ENCODE data around the gene CIRBP. TPM values are rescaled to one million over a fixed set of nuclear protein-coding genes. Genes with fewer than 3 reads are reported as not detected.

CIRBP gene
- total and polyA plus RNA-seq, 2 donors (not counting 1 experiment from before 2014, with no cell fraction given) = 643 to 1,164 TPM

GRCh38 chr19:1309977-1310852 lies 41.1 kb downstream of the CIRBP start:
- Mint-ChIP-seq H3K4me3 (no peak overlapping the region), H3K27ac (no peak overlapping the region), H3K4me1 (no peaks in the 10 kb centered on the region), H3K27me3 (no peaks in the 10 kb centered on the region), H3K9me3 (ENCODE audit: insufficient read depth) (no peaks in the 10 kb centered on the region)
- intact Hi-C loops (cut with micrococcal nuclease) = no loop called here
- Histone ChIP-seq H4K20me1 (ENCODE audit: control insufficient read depth, insufficient read depth, low read length, poor library complexity, severe bottlenecking) (no peaks in the 10 kb centered on the region), H2AFZ (ENCODE audit: insufficient read depth, low read depth, low read length, poor library complexity, severe bottlenecking) (no peak overlapping the region), H3K4me2 (replicated peaks; ENCODE audit: low read depth, low read length, poor library complexity, severe bottlenecking) (no peak overlapping the region), H3K9me3 (ENCODE audit: control extremely low read depth in 1 of 3, control insufficient read depth in 2 of 3, insufficient read depth in 1 of 3, low read length in 2 of 3) (peaks cover 0 to 3% (median 0%) of the 10 kb centered on the region in 3 donors), H3K79me2 (ENCODE audit: control insufficient read depth, insufficient read depth, low read length) (no peaks in the 10 kb centered on the region), H3K4me3 (ENCODE audit: control extremely low read depth in 1 of 5, extremely low read depth in 1 of 5, insufficient read depth in 1 of 5, low read depth in 2 of 5, low read length in 4 of 5) (no peak overlapping the region), H3K27ac (ENCODE audit: low read length in 2 of 2) (no peak overlapping the region), H3K27me3 (replicated peaks in 1 of 4; ENCODE audit: control extremely low read depth in 1 of 4, control insufficient read depth in 3 of 4, insufficient read depth in 4 of 4, low read length in 3 of 4) (peaks cover 0 to 23% (median 3%) of the 10 kb centered on the region in 4 experiments), H3K9ac (ENCODE audit: low read length) (no peak overlapping the region), H3K36me3 (replicated peaks in 1 of 2; ENCODE audit: control extremely low read depth in 1 of 2, control insufficient read depth in 1 of 2, extremely low read depth in 1 of 2, insufficient read depth in 2 of 2, low read length in 1 of 2) (no peaks in the 10 kb centered on the region), H3K4me1 (ENCODE audit: control insufficient read depth in 2 of 2, insufficient read depth in 2 of 2, low read length in 2 of 2) (peaks cover 0 to under 1% of the 10 kb centered on the region in 2 donors)
- POLR2A ChIA-PET = no interaction called here
- CTCF ChIA-PET = no interaction called here
- DNase-seq (no peak), ATAC-seq (ENCODE audit: low read depth) (no peak)
- whole genome bisulfite sequencing (ENCODE audit: insufficient coverage) = 77% methylated on average over 16 of the region's 28 CpGs
- TF ChIP-seq, protein P1, sequence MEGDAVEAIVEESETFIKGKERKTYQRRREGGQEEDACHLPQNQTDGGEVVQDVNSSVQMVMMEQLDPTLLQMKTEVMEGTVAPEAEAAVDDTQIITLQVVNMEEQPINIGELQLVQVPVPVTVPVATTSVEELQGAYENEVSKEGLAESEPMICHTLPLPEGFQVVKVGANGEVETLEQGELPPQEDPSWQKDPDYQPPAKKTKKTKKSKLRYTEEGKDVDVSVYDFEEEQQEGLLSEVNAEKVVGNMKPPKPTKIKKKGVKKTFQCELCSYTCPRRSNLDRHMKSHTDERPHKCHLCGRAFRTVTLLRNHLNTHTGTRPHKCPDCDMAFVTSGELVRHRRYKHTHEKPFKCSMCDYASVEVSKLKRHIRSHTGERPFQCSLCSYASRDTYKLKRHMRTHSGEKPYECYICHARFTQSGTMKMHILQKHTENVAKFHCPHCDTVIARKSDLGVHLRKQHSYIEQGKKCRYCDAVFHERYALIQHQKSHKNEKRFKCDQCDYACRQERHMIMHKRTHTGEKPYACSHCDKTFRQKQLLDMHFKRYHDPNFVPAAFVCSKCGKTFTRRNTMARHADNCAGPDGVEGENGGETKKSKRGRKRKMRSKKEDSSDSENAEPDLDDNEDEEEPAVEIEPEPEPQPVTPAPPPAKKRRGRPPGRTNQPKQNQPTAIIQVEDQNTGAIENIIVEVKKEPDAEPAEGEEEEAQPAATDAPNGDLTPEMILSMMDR (IDR thresholded peaks at IDR 0.05) = no peak
- TF ChIP-seq EZH2 (IDR thresholded peaks at IDR 0.05; ENCODE audit: borderline replicate concordance, insufficient read depth, low read depth, low read length, poor library complexity, severe bottlenecking) = no peak

DNA sequence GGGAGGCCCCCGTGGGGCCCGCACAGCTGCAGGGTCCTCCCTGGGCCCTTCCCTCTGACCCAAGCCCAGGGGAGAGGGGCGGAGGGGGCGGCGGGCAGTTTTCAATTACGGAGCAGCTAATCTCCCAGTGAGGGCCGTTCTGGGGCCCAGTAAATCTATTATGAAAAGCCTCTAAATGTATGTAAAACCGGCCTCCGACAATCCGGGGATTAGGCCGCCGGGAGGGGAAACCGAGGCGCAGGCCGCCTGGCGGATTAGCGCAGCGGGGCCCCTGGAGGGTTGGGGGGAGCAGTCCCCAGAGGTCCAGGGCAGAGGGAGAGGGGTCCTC lies 41.7 kb downstream of the CIRBP start:
- ATAC-seq (ENCODE audit: low read depth) (no peak), DNase-seq (no peak)
- Histone ChIP-seq H3K79me2 (ENCODE audit: control insufficient read depth, insufficient read depth, low read length) (no peaks in the 10 kb centered on the region), H3K4me1 (ENCODE audit: control insufficient read depth in 2 of 2, insufficient read depth in 2 of 2, low read length in 2 of 2) (peaks cover 5 to 6% of the 10 kb centered on the region in 2 donors), H3K4me3 (ENCODE audit: control extremely low read depth in 1 of 5, extremely low read depth in 1 of 5, insufficient read depth in 1 of 5, low read depth in 2 of 5, low read length in 4 of 5) (no peak overlapping the region), H3K36me3 (replicated peaks in 1 of 2; ENCODE audit: control extremely low read depth in 1 of 2, control insufficient read depth in 1 of 2, extremely low read depth in 1 of 2, insufficient read depth in 2 of 2, low read length in 1 of 2) (no peaks in the 10 kb centered on the region), H3K27me3 (replicated peaks in 1 of 4; ENCODE audit: control extremely low read depth in 1 of 4, control insufficient read depth in 3 of 4, insufficient read depth in 4 of 4, low read length in 3 of 4) (peaks cover 0 to 28% (median 6%) of the 10 kb centered on the region in 4 experiments), H3K27ac (ENCODE audit: low read length in 2 of 2) (no peak overlapping the region), H3K9me3 (ENCODE audit: control extremely low read depth in 1 of 3, control insufficient read depth in 2 of 3, insufficient read depth in 1 of 3, low read length in 2 of 3) (peaks cover 0 to 3% (median 0%) of the 10 kb centered on the region in 3 donors), H2AFZ (ENCODE audit: insufficient read depth, low read depth, low read length, poor library complexity, severe bottlenecking) (no peak overlapping the region), H3K4me2 (replicated peaks; ENCODE audit: low read depth, low read length, poor library complexity, severe bottlenecking) (no peak overlapping the region), H4K20me1 (ENCODE audit: control insufficient read depth, insufficient read depth, low read length, poor library complexity, severe bottlenecking) (no peaks in the 10 kb centered on the region), H3K9ac (ENCODE audit: low read length) (no peak overlapping the region)
- intact Hi-C loops (cut with micrococcal nuclease) = no loop called here
- 88% methylated on average over 13 of the region's 18 CpGs for WGBS (ENCODE audit: insufficient coverage)
- Mint-ChIP-seq H3K9me3 (ENCODE audit: insufficient read depth) (no peaks in the 10 kb centered on the region), H3K27me3 (no peaks in the 10 kb centered on the region), H3K4me3 (no peak overlapping the region), H3K27ac (no peak overlapping the region), H3K4me1 (no peaks in the 10 kb centered on the region)
- ChIA-PET CTCF (no interaction called here), POLR2A (no interaction called here)
- TF ChIP-seq, protein P1 (IDR thresholded peaks at IDR 0.05) = no peak
- TF ChIP-seq EZH2 (IDR thresholded peaks at IDR 0.05; ENCODE audit: borderline replicate concordance, insufficient read depth, low read depth, low read length, poor library complexity, severe bottlenecking) = no peak
